ENCODE data around the gene EIF3L.
A peak's percentile ranks its signal among the peaks of the same experiment; 100 is the strongest.

The EIF3L gene

GRCh38 chr22:37855462-37855861, 6.2 kb downstream of the EIF3L start:
- DNase-seq: no peak

GRCh38 chr22:37860796-37861421, 11.7 kb downstream of the EIF3L start:
- DNase-seq: no peak

DNA sequence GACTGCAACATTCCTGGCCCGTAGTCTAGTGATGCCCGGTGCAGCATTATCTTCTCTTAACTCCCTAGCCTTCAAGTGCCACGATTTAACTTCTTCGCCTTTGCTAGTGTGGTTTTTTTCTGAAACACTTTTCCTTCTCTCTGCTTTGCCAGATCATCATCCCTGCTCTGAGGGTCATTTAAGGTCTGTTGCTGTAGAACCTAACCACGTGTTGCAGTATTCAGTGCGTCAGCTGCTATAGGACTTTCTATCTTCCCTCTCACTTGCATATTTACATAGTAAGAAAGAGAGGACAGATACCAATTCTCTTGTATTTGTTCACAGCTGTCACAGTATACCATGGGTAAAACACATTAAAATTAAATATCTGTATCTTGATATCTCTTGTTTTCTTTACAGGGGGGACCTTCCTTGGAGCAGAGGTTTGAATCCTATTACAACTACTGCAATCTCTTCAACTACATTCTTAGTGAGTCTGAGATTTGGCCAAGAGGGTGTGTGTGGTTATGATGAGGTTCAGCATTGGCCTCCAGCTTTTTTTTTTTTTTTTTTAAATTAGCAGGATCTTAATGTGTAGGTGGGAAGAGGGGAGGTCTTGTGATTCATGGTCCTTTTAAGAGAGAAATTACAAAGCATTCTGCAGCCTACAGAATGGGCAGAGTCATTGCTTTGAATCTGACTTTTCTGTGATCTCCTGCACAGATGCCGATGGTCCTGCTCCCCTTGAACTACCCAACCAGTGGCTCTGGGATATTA, 13.5 kb downstream of the EIF3L start:
- no peak for DNase-seq

- DNase-seq: no peak
These were observed 16.3 kb downstream of the EIF3L start for GRCh38 chr22:37865510-37865909.

- no peak for DNase-seq
These were observed 21.1 kb downstream of the EIF3L start for GRCh38 chr22:37870273-37870672.

DNA sequence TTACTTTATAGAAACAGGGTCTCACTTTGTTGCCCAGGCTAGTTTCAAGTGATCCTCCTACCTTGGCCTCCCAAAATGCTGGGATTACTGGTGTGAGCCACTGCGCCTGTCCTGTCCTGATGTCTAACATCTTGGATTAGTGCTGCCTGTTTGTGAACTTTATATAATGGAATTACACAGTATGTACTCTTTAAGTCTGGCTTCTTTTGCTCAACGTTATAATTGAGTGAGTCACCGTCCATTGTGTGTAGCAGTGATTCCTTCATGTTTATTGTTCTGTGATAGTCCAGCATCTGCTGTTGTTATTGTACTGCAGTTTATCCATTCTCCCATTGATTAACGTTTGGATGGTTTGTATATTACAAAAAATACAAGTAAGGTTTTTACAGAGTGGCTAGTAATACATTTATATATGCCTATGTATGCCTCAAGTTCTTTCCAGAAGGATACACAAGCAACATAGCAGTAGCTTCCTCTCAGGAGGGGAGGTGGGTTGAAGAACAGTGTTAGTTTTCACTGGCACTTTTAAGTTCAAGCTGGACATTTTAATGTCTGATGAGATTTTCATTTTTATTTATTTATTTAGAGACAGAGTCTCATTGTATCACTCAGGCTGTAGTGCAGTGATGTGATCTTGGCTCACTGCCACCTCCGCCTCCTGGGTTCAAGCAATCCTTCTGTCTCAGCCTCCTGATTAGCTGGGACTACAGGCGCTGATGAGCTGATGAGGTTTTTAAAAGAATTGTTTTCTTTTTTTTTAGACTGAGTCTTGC, 31.6 kb downstream of the EIF3L start:
- no peak for DNase-seq

- no peak for DNase-seq
These were observed 35.2 kb downstream of the EIF3L start for GRCh38 chr22:37884420-37884819.

DNA sequence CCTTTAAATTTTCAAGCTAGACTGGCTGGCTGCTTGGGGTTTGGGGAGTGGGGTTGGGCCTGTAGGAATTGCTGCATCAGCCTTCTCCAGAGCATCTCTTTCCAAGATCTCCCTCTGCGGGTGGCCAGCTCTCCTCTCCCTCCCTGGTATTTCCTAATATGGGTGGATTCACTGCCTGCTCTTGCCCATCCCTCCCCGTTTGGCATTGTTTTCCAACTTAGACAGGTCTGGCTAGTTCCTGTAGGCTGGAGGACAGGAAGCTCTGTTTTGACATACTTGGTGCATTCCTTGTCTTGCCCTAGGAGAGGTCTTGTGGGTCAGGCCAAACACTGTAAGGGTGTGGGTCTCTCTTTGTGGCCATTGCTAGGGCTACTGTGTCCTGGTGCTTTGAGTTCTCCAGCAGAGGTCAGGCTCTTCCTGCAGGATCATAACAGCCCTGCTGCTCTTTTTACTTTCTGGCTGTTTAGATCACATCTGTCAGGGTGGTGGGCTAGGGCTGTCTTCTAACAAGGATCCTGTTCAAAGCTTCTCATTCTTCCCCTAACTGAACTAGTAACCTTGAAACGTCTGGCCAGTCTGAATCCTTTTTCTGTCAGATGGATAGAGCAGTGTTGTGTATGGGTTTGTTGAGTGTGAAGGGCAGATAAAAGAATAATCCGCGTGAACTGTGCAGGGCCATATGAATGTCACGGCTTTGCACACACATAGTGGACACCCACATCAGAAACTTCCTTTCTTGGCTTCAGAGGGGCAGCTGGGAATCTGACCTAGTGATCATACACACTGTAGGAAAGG, 38.6 kb downstream of the EIF3L start:
- no peak for DNase-seq

GRCh38 chr22:37891926-37892325, 42.7 kb downstream of the EIF3L start:
- DNase-seq: no peak

DNA sequence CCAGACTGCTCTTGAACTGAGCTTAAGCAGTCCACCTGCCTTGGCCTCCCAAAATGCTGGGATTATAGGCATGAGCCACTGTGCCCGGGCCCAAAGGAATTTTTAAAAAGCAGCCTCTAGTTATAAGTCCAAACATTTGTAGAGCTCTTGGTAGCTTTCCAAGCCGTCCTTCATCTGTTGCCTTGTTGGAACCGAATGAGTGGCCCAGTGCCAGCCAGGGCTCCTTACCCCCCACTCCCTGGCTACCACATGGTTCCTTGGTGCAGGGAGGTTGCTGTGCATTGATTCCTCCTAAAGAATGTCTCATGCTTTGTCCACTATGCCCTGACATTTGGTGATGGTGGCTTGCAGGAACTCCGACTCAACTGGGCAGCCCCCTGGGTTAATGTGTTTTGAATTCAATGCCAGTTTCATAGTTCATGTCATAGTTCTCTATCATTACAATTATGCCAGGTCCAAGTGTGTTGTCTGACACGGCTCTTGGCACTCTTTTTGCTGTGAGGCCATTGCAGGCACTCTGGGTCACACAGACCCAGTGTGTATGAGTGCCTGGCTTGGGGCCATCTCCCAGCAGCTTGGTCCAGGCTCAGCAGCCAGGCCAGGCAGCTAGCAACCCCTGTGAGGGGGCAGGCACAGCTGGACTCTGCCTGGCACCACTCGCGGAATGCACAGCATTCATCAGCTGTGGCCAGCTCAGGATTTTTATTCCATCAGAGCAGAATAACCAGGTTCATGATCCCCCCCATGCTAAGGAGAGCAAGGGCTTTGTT, 43.5 kb downstream of the EIF3L start:
- no peak for DNase-seq

GRCh38 chr22:37893583-37893983, 44.4 kb downstream of the EIF3L start:
- no peak for DNase-seq

DNA sequence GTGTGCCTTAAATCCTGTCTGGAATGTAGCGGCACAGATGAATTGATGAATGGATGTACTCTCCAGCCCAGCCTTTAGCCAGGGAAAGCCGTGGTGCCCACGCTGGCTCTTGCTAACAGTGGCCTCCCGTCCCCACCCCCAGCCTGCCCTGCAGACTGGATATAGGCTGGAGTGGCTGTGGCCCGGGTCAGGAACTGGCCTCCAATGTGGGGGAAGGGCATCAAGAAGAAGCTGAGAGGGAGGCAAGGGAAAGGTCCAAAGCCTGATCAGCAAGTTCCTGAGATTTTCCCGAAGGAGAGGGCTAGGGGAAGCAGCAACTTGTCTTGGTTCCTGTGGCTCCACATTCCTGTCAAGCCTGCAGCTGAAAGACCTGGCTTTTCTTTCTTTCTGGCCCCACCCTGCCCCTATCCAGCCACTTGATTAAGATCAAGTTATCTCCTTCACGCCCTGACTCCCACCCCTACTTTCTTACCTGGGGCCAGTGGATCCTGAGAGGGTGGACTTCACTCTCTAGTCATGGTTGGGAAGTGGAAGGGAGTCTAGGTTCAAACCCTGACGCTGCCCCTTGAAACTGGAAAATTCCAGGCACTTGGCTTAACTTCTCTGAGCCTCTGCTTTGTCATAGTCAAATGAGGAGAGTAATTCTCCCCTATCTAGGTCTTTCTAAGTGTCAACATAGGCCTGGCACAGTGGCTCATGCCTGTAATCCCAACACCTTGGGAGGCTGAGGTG, 45.9 kb downstream of the EIF3L start:
- no peak for DNase-seq

- no peak for DNase-seq
These were observed 47.0 kb downstream of the EIF3L start for GRCh38 chr22:37896181-37896592.

- DNase-seq: no peak
These were observed 47.7 kb downstream of the EIF3L start for GRCh38 chr22:37896939-37897338.

DNA sequence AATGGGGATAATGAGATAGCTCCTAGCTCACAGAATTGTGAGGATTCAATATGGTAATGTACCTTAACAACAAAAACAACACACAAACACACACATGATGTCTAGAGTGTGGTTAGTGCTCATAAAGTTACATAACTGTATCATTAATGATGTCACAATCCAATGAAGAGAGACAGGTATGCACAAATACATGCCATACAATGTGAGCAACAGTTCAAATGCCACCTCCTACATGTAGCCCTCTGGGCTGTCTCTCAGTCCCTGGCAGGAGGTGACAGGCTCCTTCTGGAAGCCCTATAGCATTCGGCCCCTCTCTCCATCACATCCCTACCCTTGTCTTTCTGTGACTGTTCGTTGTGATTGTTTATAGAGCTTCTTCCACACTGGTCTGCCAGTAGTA, 48.6 kb downstream of the EIF3L start:
- no peak for DNase-seq

GRCh38 chr22:37898441-37899181, 49.4 kb downstream of the EIF3L start:
- no peak for DNase-seq

DNA sequence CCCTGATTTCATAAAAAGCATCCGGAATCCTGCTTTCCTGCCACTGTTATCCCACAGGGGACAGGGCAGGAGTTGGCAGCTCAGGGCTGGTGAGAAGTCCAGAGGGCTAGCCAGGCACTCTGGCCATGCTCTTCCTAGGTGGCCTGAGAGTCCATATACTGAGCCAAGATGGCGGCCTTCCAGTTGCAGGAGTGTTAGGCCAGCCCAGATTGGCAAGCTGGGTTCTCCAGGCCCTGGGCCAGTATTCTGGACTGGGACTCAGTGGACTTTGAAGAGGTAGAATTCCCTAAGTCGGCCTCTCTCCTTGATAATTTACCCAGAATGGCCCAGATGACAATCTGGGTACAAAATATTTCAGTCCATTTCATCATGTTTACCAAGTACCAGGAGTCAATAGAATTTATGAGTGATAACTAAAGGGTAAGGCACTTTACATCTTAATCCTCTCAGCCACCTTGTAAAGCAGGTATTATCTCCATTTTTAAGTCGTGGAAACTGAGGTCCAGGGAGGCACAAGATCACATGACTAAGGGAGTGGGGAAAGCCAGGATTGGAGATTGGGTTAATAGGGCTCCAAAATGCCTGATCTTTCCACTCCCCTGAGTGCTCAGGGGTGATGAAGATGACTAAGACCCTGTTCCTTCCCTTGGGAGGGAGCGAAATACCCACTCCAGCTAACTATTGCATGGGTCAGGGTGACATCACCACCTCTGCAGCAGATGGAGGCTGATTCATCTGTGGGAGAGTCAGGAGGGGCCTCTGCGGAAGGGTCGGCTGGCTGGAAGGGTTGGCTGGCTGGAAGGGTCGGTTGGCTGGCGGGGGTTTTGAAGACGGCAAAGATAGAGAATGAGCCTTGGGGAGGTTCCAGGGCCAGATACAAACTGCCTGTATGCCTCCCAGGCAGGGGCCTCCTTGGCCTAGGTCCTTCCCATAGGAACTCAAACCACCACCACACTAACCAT, 55.6 kb downstream of the EIF3L start:
- DNase-seq: no peak

- DNase-seq: peak in 3 of 4 experiments; percentile 17 to 55 (median 49)
These were observed 56.5 kb downstream of the EIF3L start, which contains the start of gene MICALL1 for GRCh38 chr22:37905534-37906363. TSS of gene MICALL1 (plus strand) at chr22:37906297. CDS start at chr22:37906423, 126 bp downstream.
